ENCODE data around the gene RTP5. TPM values are rescaled to one million over a fixed set of nuclear protein-coding genes. Genes with fewer than 3 reads are reported as not detected.
"Not testable (repeated sequence)": the region's sequence is repeated elsewhere in the genome, so short reads cannot be mapped to it uniquely, and the experiment has no call there.

The RTP5 gene
- total RNA-seq, 1 experiment from 2014 or later, result not detected

DNA sequence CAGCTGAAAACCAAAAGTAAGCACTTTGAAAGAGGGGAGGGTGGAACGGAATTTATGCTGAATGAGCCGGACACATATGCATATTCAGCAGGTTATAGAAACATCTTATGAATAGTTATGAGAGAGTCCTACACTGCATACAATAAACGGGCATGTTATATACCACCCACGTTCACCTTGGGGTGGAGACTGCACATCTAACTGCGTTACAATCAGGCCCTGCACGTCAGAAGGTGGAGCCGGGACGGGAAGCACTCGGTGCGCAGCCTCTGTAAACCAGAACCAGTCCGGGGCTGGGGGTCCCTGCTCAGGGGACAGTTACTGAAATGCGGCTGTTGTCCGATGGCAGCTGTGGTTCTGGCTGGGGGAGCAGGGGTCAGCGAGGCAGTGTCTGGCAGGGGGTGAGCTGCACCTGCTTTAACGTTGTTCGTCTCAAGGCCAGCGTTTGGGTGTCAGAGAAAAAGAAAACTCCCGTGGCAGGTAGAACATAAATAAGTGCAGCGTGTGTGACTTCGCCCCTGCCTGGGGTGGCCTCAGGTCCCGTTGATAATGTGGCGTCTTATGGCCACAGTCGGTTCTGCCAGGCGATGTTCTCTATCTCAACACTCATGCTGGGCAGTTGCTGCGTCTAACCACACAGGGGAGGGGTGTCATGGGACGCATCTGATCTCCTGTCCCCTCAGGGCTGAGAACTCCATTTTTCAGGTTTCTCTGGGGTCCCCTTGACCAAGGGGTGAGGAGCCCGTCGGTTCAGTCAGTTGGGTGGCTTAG, 35.6 kb upstream of the RTP5 start:
- H3K27me3 ChIP-seq (ENCODE audit: insufficient read depth, low read length); H2AFZ ChIP-seq (ENCODE audit: low read depth, low read length, poor library complexity, severe bottlenecking); BruUV-seq (replicated peaks); H3K9me3 ChIP-seq (ENCODE audit: control insufficient read depth in 1 of 2, insufficient read depth in 1 of 2, low read depth in 1 of 2, low read length in 2 of 2); H3K79me2 ChIP-seq (ENCODE audit: insufficient read depth, low read length); H3K9me2 ChIP-seq (ENCODE audit: insufficient read depth); H3K36me3 ChIP-seq (ENCODE audit: control insufficient read depth in 1 of 2, insufficient read depth in 2 of 2, low read length in 2 of 2); RAD21 ChIA-PET (ENCODE audit: low non-redundant PET in 1 of 2, low total read pairs in 2 of 2, uncharacterized antibody in 2 of 2, unreplicated experiment in 2 of 2); H3K27ac ChIP-seq (ENCODE audit: low read depth, low read length); H3K9ac ChIP-seq (ENCODE audit: low read length); H3K4me2 ChIP-seq (ENCODE audit: low read length); DNase-seq (ENCODE audit: low read depth, low spot score); ATAC-seq; H4K20me1 ChIP-seq (ENCODE audit: insufficient read depth); H3K4me3 ChIP-seq (replicated peaks in 1 of 2; ENCODE audit: low read depth in 1 of 2, low read length in 2 of 2); intact Hi-C loops (cut with micrococcal nuclease); H3K4me1 ChIP-seq (ENCODE audit: control insufficient read depth in 1 of 2, insufficient read depth in 2 of 2, low read length in 2 of 2): not testable (repeated sequence)
- ChIA-PET CTCF (interaction anchor here (1.5 kb wide), 1 partner anchor 10 kb away, joined by 3 read pairs; no protein-coding TSS in a partner anchor), POLR2A (interaction anchor here (1.4 kb wide), 1 partner anchor 11 kb away, joined by 3 read pairs; no protein-coding TSS in a partner anchor)

DNA sequence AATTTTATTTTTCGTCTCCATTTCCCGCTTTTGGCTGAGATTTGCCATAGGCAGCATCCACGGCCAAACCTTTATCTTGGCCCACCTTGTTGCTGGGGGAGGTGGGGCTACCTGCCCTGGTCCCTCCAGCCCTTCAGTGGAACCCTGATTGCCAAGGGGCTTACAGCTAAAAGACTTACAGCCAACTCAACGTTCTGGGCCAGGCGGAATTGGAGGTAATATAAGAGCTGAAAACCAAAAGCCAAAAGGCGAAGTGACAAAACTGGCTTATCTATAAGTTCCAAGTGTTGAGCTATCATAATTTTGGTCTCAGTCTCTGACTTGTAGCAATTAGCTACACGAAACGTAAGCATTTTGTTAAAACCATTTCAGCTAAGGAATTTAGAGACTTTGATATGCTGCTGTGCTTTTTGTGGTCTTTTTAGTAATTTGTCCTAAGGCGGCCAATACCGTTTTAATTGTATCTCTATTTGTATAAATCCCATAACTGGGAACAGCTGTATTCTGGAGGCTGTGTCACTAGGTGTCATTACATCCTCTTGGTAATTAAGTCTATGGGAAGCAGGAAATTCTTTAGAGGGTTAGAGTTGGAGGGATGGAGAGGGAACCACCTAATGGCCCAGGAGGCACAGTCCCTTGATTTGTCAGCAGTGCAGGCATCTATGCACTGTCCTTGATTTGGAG, 34.9 kb upstream of the RTP5 start:
- ChIA-PET CTCF (interaction anchor here (1.5 kb wide), 1 partner anchor 10 kb away, joined by 3 read pairs; no protein-coding TSS in a partner anchor), POLR2A (interaction anchor here (1.4 kb wide), 1 partner anchor 10 kb away, joined by 3 read pairs; no protein-coding TSS in a partner anchor), RAD21 (ENCODE audit: low non-redundant PET in 1 of 2, low total read pairs in 2 of 2, uncharacterized antibody in 2 of 2, unreplicated experiment in 2 of 2) (interaction anchor here in 1 of 2 experiments (0.7 kb wide), 1 partner anchor 336 kb away, joined by 6 read pairs; no protein-coding TSS in a partner anchor)
- Histone ChIP-seq H3K36me3 (ENCODE audit: control insufficient read depth in 1 of 2, insufficient read depth in 2 of 2, low read length in 2 of 2) (no peaks in the 10 kb centered on the region), H3K4me1 (ENCODE audit: control insufficient read depth in 1 of 2, insufficient read depth in 2 of 2, low read length in 2 of 2) (no peaks in the 10 kb centered on the region), H4K20me1 (ENCODE audit: insufficient read depth) (no peaks in the 10 kb centered on the region), H3K9me2 (ENCODE audit: insufficient read depth) (no peaks in the 10 kb centered on the region), H3K9me3 (ENCODE audit: control insufficient read depth in 1 of 2, insufficient read depth in 1 of 2, low read depth in 1 of 2, low read length in 2 of 2) (no peaks in the 10 kb centered on the region), H3K4me3 (replicated peaks in 1 of 2; ENCODE audit: low read depth in 1 of 2, low read length in 2 of 2) (no peak overlapping the region), H3K4me2 (ENCODE audit: low read length) (no peak overlapping the region), H3K9ac (ENCODE audit: low read length) (no peak overlapping the region), H3K27me3 (ENCODE audit: insufficient read depth, low read length) (no peaks in the 10 kb centered on the region), H3K79me2 (ENCODE audit: insufficient read depth, low read length) (no peaks in the 10 kb centered on the region), H3K27ac (ENCODE audit: low read depth, low read length) (no peak overlapping the region), H2AFZ (ENCODE audit: low read depth, low read length, poor library complexity, severe bottlenecking) (no peak overlapping the region)
- ATAC-seq, result no peak
- no TSS peak for BruUV-seq (replicated peaks)
- intact Hi-C loops (cut with micrococcal nuclease), result no loop called here
- DNase-seq (ENCODE audit: low read depth, low spot score), result no peak
- TF ChIP-seq ZFX (IDR thresholded peaks at IDR 0.05) (no peak), FOSL1 (IDR thresholded peaks at IDR 0.05; ENCODE audit: low read depth) (no peak), JUND (IDR thresholded peaks at IDR 0.05) (no peak), CBX3 (IDR thresholded peaks at IDR 0.05; ENCODE audit: low read depth) (no peak), CEBPB (IDR thresholded peaks at IDR 0.05; ENCODE audit: low read depth) (no peak), SP1 (IDR thresholded peaks at IDR 0.05; ENCODE audit: low read depth) (no peak), POLR2A (IDR thresholded peaks at IDR 0.05; ENCODE audit: borderline replicate concordance, extremely low read depth, insufficient read depth, insufficient read length) (no peak), ZNF274 (IDR thresholded peaks at IDR 0.05; ENCODE audit: low read depth, low read length) (no peak), POLR2AphosphoS5 (IDR thresholded peaks at IDR 0.05; ENCODE audit: low read depth, low read length) (no peak), EZH2 (IDR thresholded peaks at IDR 0.05) (no peak), RAD21 (IDR thresholded peaks at IDR 0.05; ENCODE audit: low read depth) (no peak)
- TF ChIP-seq, protein P1, sequence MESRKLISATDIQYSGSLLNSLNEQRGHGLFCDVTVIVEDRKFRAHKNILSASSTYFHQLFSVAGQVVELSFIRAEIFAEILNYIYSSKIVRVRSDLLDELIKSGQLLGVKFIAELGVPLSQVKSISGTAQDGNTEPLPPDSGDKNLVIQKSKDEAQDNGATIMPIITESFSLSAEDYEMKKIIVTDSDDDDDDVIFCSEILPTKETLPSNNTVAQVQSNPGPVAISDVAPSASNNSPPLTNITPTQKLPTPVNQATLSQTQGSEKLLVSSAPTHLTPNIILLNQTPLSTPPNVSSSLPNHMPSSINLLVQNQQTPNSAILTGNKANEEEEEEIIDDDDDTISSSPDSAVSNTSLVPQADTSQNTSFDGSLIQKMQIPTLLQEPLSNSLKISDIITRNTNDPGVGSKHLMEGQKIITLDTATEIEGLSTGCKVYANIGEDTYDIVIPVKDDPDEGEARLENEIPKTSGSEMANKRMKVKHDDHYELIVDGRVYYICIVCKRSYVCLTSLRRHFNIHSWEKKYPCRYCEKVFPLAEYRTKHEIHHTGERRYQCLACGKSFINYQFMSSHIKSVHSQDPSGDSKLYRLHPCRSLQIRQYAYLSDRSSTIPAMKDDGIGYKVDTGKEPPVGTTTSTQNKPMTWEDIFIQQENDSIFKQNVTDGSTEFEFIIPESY (IDR thresholded peaks at IDR 0.05; ENCODE audit: extremely low read depth, insufficient replicate concordance, low read length), result no peak
- TF ChIP-seq, protein P2, sequence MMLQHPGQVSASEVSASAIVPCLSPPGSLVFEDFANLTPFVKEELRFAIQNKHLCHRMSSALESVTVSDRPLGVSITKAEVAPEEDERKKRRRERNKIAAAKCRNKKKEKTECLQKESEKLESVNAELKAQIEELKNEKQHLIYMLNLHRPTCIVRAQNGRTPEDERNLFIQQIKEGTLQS (IDR thresholded peaks at IDR 0.05), result no peak
- TF ChIP-seq, protein P3, sequence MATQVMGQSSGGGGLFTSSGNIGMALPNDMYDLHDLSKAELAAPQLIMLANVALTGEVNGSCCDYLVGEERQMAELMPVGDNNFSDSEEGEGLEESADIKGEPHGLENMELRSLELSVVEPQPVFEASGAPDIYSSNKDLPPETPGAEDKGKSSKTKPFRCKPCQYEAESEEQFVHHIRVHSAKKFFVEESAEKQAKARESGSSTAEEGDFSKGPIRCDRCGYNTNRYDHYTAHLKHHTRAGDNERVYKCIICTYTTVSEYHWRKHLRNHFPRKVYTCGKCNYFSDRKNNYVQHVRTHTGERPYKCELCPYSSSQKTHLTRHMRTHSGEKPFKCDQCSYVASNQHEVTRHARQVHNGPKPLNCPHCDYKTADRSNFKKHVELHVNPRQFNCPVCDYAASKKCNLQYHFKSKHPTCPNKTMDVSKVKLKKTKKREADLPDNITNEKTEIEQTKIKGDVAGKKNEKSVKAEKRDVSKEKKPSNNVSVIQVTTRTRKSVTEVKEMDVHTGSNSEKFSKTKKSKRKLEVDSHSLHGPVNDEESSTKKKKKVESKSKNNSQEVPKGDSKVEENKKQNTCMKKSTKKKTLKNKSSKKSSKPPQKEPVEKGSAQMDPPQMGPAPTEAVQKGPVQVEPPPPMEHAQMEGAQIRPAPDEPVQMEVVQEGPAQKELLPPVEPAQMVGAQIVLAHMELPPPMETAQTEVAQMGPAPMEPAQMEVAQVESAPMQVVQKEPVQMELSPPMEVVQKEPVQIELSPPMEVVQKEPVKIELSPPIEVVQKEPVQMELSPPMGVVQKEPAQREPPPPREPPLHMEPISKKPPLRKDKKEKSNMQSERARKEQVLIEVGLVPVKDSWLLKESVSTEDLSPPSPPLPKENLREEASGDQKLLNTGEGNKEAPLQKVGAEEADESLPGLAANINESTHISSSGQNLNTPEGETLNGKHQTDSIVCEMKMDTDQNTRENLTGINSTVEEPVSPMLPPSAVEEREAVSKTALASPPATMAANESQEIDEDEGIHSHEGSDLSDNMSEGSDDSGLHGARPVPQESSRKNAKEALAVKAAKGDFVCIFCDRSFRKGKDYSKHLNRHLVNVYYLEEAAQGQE (IDR thresholded peaks at IDR 0.05; ENCODE audit: low read depth), result no peak

All from HCT116 (cell line).